Endothelial cell of hepatic sinusoid (primary cell): ENCODE data around the gene PUM1.
"Not testable (repeated sequence)": the region's sequence is repeated elsewhere in the genome, so short reads cannot be mapped to it uniquely, and the experiment has no call there.

Experiments used
- in situ Hi-C: cut with HindIII; loops from 2 replicates; pipeline ENCODE4 v1.10.0; 2017; ENCODE audit warnings: low sequenced_read_pairs

The PUM1 gene

GRCh38 chr1:31065310-31066217 is at the start of gene PUM1:
TSS of gene PUM1 (minus strand) at chr1:31065717. CDS start at chr1:31059566, 6,151 bp downstream.
- in situ Hi-C loops: no loop called here

GRCh38 chr1:31112266-31112935 is 46.9 kb upstream of the PUM1 start:
- in situ Hi-C loops: no loop called here

- in situ Hi-C loops: no loop called here
Measured at GRCh38 chr1:31111290-31111951, 45.9 kb upstream of the PUM1 start.

GRCh38 chr1:31110846-31111245 is 45.3 kb upstream of the PUM1 start:
- in situ Hi-C loops: no loop called here

- in situ Hi-C loops: no loop called here
Measured at GRCh38 chr1:31108861-31109260, 43.3 kb upstream of the PUM1 start.

GRCh38 chr1:31105646-31106045 is 40.1 kb upstream of the PUM1 start:
- in situ Hi-C loops: no loop called here

- in situ Hi-C loops: no loop called here
Measured at GRCh38 chr1:31102501-31102950, 37.0 kb upstream of the PUM1 start.

GRCh38 chr1:31101147-31101502 is 35.6 kb upstream of the PUM1 start:
- in situ Hi-C loops: no loop called here

- in situ Hi-C loops: no loop called here
Measured at GRCh38 chr1:31099293-31100032, 33.9 kb upstream of the PUM1 start.

- in situ Hi-C loops: no loop called here
Measured at GRCh38 chr1:31095985-31096384, 30.5 kb upstream of the PUM1 start.

- in situ Hi-C loops: no loop called here
Measured at GRCh38 chr1:31095298-31095981, 29.9 kb upstream of the PUM1 start.

- in situ Hi-C loops: not testable (repeated sequence)
Measured at GRCh38 chr1:31088081-31088480, 22.6 kb upstream of the PUM1 start.

- in situ Hi-C loops: no loop called here
Measured at GRCh38 chr1:31084782-31085569, 19.5 kb upstream of the PUM1 start.

- in situ Hi-C loops: no loop called here
Measured at GRCh38 chr1:31082385-31082784, 16.9 kb upstream of the PUM1 start.

GRCh38 chr1:31073044-31073443 is 7.5 kb upstream of the PUM1 start:
- in situ Hi-C loops: no loop called here

- in situ Hi-C loops: no loop called here
Measured at GRCh38 chr1:31072304-31072746, 6.8 kb upstream of the PUM1 start.

- in situ Hi-C loops: no loop called here
Measured at GRCh38 chr1:31069392-31069791, 3.9 kb upstream of the PUM1 start.

GRCh38 chr1:31064718-31065309 is 703 bp downstream of the PUM1 start:
- in situ Hi-C loops: loop anchor here (5.0 kb wide), 2 partner anchors 53 to 92 kb away; no protein-coding TSS in a partner anchor
